HL-60/S4 treated with retinoic acid at 250 ng/mL for 4 days and 3 days (cell line): ENCODE results near the gene ABHD17A.

Experiments
- in situ Hi-C: fragments of 300-500 bp; cut with MboI; formaldehyde crosslinking; loops from 2 replicates; pipeline ENCODE4 v1.7.0; 2022; ENCODE audit warnings: low sequenced_read_pairs

ABHD17A gene

DNA sequence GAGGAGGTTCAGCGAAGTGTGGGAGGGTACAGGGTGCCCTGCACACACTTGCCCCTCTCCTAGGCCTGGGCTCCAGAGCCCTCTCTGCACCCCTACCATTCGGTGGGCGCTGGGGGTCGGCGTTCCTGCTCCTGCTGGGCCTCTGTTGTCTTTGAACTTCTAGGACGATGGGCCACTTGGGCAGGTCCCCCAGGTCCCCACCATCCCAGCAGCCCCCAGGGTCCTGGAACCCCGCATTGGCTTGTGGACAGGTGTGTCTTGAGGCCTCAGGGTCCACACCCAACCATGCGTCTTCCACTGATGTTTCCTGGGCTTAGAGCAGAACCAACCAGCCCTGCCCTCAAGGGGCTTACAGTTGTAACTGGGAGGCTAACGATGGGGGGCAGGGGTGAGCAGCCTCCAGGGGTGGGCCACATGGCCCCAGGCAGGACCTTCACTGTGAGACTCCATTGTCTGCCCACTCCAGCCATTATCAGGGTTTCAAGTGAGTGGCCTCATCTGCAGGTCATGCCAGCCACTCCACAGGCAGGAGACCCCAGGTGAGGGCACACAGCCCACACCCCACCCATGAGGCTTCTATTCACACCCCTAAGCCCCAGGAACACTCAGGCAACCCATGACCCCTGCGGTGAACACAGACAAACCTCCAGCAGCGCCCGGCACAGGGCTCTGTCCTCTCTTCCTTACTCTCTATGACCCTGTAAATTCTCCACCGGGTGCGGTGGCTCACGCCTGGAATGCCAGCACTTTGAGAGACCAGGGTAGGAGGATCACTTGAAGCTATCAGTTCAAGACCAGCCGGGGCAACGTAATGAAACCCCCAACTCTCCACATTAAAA lies 19.9 kb downstream of the ABHD17A start:
- in situ Hi-C loops = no loop called here

DNA sequence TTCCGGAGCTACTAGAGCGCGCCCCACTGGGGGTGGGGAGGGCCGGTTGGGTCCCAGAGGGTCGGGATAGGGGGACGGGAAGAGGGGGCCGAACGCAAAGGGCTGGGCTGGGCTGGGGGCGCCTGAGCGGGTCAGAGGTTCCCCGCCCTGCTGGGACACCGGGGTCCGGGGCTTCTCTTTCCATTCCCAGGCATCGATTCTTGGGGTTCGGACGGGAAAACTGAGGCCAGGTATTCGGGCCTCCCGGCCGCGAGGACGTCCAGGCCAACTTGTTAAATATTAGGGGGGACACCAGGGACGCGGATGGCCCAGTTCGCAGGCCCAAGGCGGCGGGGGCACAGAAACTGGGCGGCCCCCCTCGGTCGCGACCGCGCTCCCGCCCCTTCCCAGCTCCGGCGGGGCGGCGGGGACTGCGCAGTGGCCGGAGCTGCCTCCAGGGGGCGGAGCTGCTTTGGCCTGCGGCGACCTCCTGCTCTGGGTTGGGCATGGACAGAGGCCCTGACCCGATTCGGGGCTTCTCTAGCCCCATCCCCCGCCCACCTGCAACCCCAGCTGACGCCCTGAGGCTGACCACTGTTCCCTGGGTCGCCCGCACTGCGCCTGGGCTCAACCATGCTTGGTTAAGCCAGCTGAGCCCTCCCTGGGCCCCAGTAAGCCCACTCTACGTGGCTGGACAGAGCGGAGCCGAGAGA lies 20.7 kb downstream of the ABHD17A start:
- in situ Hi-C loops = no loop called here

DNA sequence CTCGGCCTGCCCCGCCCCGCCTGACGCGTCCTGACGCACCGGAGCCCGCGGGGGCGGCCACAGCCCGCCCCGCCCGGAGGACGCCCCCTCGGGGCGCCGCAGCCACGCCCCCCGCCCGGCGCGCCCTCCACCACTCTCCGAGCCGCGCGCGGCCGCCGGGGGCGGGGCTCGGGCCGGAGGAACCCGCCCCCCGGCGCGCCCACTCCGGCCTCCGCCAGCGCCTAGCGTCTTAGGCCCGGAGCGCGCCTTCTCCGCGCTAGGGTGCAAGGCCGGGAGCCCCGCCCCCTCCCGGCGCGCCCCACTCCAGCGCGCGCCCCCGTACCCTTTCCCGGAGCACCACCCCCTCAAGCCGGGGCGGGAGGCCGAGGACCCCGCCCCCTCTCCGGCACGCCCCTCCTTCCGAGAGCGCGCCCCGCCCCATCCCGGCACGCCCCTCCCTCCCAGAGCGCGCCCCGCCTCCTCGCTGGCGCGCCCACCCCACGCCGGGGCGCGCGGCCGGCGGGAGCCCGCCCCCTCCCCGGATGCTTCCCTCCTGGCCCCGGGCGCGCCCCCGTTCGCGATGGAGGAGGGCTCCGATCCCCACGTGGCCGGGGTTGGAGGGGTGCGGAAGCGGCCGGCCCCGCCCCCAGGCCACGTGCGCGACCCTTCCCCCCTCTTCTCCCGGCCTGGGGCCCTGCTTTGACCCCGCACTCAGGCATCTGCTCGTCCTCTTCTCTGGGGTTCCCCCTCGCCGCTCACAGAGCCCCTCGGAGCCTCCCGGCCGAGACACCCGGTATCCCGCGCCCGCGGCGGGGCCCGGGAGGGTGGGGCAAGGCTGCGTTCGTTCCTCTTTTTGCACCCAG lies 21.4 kb downstream of the ABHD17A start:
- in situ Hi-C loops = no loop called here

DNA sequence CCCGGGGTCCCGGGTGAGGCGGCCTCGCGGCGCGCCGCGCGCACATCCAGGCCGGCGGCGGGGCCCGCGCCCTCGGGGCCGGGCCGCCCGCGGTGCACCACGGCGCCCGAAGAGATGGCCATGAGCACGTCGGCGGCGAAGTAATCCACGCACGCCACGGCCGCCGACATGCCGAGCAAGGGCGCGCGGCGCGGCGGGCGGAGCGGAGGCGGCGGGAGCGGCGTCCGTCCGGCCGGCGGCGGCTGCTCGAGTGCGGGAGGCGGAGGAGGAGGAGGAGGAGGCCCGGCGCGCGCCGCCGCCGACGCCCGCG lies 22.0 kb downstream of the ABHD17A start, which contains the start of gene KLF16:
TSS of gene KLF16 (minus strand) at position 252 of the 310 bp plus-strand sequence. CDS start at position 170, 82 bp downstream.
- in situ Hi-C loops = no loop called here

DNA sequence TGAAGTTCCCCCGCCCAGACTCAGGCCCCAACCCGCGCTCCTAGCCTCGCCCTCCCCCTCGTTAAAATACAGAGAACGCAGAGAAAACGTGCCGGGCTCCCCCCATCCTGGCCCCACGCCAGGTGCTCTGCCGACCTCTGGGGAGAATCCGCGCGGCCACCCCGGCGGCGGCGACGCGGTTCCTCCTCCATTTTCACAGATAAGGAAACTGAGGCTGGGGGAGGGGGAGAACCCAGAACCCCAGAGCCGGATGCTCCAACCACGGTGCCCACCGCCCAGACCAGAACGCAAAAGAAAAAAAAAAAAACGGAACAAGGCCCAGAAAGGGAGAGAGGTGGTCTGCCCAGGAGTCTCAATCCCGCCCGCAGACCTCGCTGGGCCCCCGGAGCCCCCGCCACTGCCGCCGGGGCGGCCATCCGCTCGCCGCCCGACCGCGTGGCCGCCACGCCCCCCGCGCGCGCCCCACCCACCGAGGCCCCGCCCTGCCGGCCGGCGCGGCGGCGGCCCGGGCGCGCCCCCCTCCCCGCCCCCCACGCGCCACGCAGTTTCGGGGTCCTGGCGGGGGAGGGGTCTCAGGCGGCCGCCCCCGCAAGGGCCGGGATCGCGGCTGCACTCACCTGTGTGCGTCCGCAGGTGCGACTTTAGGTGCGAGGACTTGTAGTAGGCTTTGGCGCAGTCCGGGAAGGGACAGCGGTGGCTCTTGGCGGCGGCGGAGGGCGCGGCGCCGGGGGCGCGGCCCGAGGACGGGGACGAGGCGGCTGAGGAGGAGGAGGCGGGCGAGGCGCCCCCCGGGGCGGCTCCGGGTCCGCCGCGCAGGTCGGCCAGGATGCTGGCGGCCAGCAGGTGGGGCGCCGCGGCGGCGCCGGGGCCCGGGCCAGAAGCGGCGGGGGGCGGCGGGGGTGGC lies 22.6 kb downstream of the ABHD17A start:
- in situ Hi-C loops = no loop called here

DNA sequence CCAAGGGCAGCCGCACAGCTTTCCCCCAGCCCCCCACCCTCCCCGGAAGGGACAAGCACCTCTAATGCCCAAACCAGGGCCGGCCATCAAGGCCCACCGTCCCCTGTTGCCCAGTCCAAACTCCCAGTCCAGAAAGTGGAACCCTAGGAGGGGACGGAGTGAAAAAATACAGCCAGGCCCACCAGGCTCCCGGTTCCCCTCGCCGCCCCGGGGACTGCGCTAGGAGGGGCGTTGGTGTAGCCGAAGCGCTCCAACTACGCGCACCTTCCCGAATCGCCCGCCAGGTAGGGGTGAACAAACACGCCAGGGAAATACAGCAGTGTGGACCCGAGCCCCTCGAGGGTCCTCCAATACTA lies 23.2 kb downstream of the ABHD17A start:
- in situ Hi-C loops = no loop called here

DNA sequence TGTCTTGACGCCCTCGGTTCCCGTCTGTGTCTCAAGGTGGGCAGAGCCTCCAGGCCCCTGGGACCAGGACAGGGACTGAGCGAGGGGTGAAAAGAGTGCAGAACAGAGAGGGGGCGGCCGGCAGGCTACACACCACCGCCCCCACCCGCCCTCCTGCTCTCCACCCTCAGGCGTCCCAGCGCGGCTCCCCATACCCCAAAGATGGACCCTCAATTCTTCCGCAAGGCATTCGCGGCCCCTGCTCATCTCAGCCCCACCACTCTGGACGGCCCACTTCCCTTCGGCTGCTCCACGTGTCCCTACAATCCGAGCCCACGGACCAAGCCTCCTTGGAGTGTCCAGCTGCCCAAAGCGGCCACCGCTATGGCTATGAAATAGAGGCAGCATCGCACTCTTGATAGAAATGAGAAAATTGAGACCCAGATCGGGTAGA lies 23.7 kb downstream of the ABHD17A start:
- in situ Hi-C loops = no loop called here

DNA sequence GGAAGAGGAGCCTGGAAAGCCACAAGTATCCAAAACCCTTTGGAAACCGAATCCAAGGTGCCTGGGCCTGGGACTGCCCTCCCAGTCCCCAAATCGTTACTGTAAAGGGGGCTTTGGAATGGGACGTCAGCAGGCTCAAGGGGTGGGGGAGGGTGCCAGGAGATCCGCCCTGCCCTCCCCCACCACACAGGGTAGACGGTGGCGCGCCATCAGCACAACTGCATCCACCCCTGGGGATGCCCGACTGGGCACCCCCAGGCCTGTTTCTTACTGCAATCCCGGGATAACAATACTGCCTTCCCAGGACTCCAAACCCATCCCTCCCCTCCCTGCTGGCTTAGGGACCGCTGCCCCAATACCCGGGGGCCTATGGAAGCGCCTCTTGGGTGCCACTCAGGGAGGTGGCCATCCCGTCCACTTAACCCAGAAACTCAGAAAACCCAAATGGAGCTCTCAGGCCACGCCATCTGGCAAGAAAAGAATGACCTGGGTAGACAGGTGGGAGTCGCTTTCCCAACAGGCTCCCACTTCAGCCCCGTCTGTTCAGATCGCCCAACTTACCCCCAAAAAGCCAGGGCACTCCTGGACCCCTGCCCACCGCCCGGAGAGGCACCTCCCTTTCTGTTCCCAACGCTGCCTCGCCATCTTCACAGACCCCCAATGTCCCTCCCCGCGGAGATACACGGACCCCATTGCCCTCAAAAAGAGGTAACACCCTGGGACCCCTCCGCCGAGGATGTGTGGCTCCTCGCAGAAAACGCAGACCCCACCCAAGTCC lies 24.3 kb downstream of the ABHD17A start:
- in situ Hi-C loops = no loop called here

DNA sequence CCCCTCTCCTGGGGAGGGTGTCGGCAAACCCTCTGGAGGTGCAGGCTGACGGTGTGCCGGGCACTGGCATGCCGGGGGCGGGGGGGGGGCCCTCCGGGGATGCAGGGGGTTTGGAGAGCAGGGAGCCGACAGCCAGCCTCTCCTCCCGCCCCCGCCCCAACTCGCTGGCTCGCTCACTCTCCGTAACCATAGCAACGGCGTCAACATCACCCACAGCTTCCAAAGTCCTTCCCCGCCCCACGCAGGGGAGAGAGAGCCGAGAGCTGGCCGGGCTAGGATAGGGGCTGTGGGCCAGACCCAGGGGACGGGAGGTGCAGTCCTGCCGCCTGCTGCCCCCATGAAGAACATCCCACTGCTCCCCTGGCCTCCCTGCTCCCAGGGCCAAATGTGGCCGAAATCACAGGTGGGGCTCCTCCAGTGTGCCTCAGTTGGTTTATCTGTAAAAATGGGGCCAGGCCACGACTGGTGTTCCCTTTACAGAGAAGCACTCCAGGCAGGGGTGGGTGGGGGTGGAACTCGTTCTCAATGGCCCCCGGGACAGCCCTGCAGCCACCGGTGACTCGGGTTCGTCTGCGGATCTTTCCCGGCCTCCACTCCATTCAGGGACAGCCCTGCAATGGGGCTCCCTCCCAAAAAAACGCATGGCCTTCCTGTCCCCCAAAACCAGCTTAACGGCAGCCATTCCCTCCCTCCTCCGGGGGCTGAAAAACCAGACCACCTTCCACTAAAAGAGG lies 25.1 kb downstream of the ABHD17A start:
- in situ Hi-C loops = no loop called here

DNA sequence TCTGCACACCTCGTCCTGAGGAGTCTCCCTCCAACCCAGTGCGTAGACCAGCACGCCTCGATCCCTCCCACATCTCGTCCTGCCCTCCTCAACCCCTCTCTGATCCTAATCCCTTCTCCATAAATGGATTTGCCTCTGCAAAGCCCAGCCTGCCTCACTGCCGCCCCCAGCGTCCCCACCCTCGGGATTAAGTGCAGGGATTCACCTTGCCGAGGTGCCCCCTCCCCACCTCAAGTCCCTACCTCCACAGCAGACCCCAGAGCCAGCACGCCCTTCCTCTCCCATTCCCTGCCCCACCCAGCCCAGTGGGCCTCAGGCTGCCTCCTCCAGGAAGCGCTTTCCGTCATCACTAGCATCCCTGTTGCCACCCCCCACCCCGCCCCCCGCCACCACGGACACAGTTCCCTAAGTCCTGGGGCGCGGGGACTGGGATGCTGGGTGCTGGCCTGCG lies 25.9 kb downstream of the ABHD17A start:
- in situ Hi-C loops = no loop called here

DNA sequence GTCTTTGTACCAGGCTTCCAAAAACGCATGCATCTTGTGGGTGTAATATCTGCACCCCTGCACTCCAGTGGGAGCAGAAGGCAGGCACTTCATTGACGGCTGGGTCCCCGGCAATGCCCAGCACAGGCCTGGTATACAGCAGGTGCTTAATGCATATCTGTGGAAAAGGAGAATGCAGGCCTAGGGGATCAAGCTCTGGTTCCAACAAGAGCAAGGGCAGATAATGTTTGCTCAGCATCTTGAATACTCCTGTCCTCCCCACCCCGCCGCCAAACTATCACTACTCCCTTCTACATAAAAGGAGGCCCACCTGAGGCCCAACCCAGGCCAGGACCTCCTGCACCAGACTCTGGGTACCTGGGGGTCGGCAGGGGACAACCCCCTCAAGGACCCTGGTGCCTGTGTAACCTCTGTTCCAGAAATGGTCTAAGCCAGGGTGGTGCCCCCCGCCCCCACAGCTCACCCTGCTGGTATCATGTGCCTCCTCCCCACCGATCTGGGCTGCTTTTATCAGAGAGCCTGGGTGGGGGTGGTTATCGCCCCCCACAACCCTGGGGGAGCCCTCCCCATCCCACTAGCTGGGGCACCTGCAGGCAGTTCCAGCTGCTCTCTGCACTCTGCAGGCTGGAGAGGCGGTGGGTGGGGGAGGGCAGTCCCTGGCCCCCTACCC lies 26.7 kb downstream of the ABHD17A start:
- in situ Hi-C loops = no loop called here

DNA sequence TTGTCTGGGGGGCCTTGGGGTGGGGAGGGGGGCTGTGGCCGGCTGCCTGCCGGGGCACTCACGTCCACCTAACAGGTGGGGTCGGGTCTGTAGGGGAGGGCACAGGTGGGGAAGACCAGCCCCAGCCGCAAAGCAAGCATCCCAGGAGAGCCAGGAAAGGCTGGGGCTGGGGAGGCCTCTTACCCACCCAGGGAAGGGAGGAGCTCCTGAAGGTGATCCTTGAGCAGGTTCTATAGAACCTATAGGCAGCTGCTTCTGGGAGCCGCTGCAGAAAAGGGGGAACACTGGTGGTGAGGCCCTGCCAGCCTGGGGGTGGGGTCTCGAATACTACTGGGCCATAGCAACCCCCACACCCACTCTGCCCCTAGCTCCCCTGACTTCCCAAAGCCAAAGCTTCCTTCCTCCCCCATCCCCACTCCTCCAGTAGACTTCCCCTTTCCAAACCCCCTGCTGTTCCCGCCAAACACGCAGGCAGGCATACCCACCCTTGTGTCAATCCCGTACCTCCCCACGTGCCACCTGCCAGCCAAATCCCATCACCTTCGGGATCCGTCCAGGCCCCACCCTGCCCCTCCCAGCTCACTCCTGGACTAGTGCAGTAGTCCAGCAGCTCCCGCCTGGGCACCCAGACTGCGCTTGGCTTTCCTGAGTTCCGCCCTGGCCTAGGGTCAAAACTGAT lies 27.5 kb downstream of the ABHD17A start:
- in situ Hi-C loops = no loop called here

DNA sequence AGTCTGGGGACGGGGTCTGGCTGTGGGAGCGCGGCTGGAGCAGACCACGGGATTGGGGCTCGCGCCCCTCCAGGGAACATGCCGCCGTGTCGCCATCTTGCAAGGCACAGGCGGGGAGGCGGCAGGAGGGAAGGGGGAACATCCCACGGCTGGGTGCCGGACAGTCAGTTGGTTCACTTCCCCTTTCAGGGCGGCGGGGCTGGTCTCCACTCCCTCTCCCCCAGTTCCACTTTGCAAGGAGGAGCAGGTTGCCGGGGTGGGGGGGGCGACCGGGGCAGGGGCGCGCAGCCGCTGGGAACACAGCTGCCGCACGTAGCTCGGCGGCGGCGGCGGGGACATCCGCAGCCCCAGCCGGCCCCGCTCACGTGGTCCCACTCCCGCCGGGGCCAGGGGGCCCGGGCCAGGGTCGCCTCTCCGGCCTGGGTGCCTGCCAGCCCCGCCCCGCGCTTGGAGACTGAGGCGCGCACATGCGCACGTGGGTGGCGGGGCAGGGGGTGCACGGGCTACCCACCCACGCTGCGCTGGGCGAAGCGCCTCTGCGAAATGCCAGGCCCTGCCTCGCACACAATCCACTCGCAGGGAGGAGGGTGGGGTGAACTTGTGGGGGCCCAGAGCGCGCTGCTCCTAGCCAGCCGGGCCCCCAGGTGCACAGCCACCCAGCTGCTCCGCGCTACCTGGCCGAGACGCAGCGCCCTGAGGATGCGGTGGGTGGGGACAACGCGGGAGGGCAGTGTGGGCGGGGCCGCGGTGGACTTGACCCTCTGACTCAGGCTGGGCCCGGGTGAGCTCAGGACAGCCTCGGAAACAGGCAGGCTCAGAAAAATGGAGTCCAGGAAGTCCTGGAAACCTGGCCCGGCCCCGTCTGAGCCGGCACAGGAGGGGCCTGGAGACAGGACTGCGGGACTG lies 28.3 kb downstream of the ABHD17A start:
- in situ Hi-C loops = no loop called here

DNA sequence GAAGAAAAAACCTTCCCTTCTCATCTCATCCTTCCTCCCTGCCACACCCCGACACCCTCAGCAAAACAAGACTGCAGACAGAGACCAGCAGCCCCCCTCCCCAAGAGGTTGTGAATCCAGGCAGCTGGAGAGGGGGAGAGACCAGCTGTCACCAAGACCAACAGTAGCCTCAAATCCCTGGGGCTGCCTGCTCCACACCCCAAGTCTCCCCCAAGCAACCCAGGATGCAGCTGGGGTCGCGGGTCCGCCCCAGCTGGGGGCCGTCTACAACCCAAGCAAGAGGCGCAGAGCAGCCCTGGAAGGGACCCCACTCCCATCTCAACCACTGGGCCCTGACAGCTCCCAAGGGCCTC lies 29.0 kb downstream of the ABHD17A start:
- in situ Hi-C loops = no loop called here

DNA sequence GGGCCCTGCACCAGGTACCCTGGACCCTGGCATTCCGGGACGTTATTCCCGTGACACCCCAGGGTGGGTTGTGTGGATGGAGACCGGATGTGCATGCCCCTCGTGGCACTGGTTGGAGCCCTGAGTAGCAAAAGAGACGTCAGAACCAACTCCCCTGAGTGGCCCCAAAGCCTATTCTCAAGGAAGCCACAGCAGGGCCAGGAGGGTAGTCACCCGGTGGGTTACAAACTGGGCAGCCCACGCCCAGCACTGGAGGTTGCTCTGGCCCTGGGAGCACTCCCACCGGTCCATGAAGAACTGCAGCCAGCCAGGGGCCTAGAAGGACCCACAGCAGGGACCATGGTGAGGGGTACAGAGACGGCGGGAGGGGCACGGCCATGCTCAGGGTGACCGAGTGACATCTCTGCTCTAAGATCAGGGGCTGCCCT lies 29.5 kb downstream of the ABHD17A start:
- in situ Hi-C loops = no loop called here

DNA sequence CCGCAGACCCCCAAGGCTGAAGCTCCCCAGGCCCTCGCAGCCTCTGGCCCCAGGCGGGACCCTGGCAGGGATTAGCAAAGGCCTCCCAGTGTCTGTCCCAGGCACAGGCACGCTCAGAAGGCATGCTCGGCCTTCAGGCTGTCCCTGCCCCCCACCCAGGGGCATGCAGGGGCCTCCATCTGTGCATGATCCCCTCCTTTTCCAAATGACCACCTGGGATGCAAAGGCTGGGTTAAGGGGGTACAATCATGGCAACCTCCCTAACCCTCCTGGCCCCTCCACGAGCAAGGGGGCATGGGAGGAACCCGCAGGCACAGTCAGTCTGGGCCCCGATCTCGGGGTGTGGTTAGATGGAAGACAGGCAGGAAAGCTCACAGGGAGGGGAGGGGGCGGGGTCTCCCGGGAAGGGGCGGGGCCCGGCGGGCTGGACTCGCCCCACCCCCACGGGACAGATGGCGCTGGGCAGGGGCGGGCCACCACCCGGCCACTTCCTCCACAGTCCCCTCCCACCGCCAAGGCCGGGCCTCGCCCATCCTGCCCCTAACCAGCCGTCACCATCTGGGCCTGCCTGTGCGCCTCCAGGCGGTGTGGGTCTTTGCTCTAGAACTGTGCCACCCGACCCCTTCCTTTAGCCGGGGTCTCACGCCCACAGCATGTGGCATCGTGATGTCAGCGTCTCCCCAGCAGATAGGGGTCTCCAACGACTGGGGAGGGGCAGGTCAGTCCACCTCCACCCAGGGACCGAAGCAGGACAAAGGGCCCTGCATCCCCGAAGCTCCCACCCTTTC lies 30.1 kb downstream of the ABHD17A start:
- in situ Hi-C loops = no loop called here
